HEK293 (cell line): ENCODE data around the gene PDE10A.

Experiments
- CTCF ChIA-PET: fragments of 350-600 bp; formaldehyde crosslinking; extraction: SDS; loops from one replicate; lab custom pipeline; 2021; ENCODE audit warnings: antibody characterized with exemption; lab: Yijun Ruan, JAX
- POLR2A ChIA-PET: fragments of 300-600 bp; formaldehyde crosslinking; extraction: SDS; loops from one replicate; lab custom pipeline; 2020; ENCODE audit warnings: antibody characterized with exemption, inconsistent platforms; lab: Yijun Ruan, JAX
- H3K27ac ChIP-seq: fragments of 200-500 bp; sonication (Bioruptor generic); 2 replicates; pipeline ENCODE4 v1.5.1; 2014; ENCODE audit warnings: low read depth, low read length, control low read depth, inconsistent platforms; ENCODE audit errors: extremely low read depth
- H3K36me3 ChIP-seq, 2 experiments: fragments of 200-500 bp in 1 of 2; sonication (Bioruptor generic) in 1 of 2; 1 replicate in 1 of 2; 2 replicates in 1 of 2; pipeline ENCODE4 v1.5.1; 2014 to 2017; ENCODE audit warnings: inconsistent platforms in 2 of 2, low read length in 2 of 2; ENCODE audit not compliant: control insufficient read depth in 2 of 2, insufficient read depth in 1 of 2
- H3K4me1 ChIP-seq: fragments of 200-500 bp; sonication (Bioruptor generic); 2 replicates; pipeline ENCODE4 v1.5.1; 2014; ENCODE audit warnings: mild to moderate bottlenecking, low read length, inconsistent platforms; ENCODE audit not compliant: control insufficient read depth, insufficient read depth
- H3K4me3 ChIP-seq: 2 replicates; pipeline ENCODE4 v1.5.1; 2011; ENCODE audit warnings: low read depth, mild to moderate bottlenecking, control low read depth, low read length, moderate library complexity
- H3K9me3 ChIP-seq: fragments of 200-500 bp; sonication (Bioruptor generic); 2 replicates; pipeline ENCODE4 v1.5.1; 2014; ENCODE audit warnings: low read depth, low read length, inconsistent platforms; ENCODE audit not compliant: control insufficient read depth, insufficient read depth
- BCL11A ChIP-seq: fragments of 450-650 bp; formaldehyde crosslinking; IDR thresholded peaks from 2 replicates; pipeline ENCODE4 v1.5.1; 2016; ENCODE audit warnings: low read depth, missing biosample characterization, missing genetic modification characterization
- GFI1B ChIP-seq: fragments of 450-650 bp; formaldehyde crosslinking; IDR thresholded peaks from 2 replicates; pipeline ENCODE4 v1.5.1; 2016; ENCODE audit warnings: missing biosample characterization, missing genetic modification characterization
- GLI4 ChIP-seq: fragments of 450-650 bp; formaldehyde crosslinking; IDR thresholded peaks from 2 replicates; pipeline ENCODE4 v1.5.1; 2016; ENCODE audit warnings: missing biosample characterization, missing genetic modification characterization
- HOXA7 ChIP-seq: sonication (generic); formaldehyde crosslinking; IDR thresholded peaks from 2 replicates; pipeline ENCODE4 v1.8.1; 2022; ENCODE audit warnings: missing genetic modification reagents, borderline replicate concordance
- SETDB1 ChIP-seq: IDR thresholded peaks from one replicate; pipeline ENCODE4 v1.6.1; 2017; ENCODE audit warnings: mild to moderate bottlenecking, low read length, moderate library complexity, mixed read lengths; ENCODE audit not compliant: insufficient read length
- TCF7L2 ChIP-seq: IDR thresholded peaks from 2 replicates; pipeline ENCODE4 v1.6.1; 2011; ENCODE audit warnings: low read depth, mild to moderate bottlenecking, inconsistent platforms, low read length, moderate library complexity, borderline replicate concordance
- ZBTB10 ChIP-seq: fragments of 450-650 bp; formaldehyde crosslinking; IDR thresholded peaks from 2 replicates; pipeline ENCODE4 v1.5.1; 2016; ENCODE audit warnings: missing biosample characterization, missing genetic modification characterization
- ZBTB20 ChIP-seq: fragments of 450-650 bp; formaldehyde crosslinking; IDR thresholded peaks from 2 replicates; pipeline ENCODE4 v1.5.1; 2016; ENCODE audit warnings: missing biosample characterization, missing genetic modification characterization
- ZBTB26 ChIP-seq: fragments of 450-650 bp; formaldehyde crosslinking; optimal IDR thresholded peaks from 2 replicates; pipeline ENCODE3; 2016; ENCODE audit warnings: missing biosample characterization, mild to moderate bottlenecking, missing genetic modification characterization
- ZFHX2 ChIP-seq: fragments of 450-650 bp; formaldehyde crosslinking; conservative IDR thresholded peaks from 2 replicates; pipeline ENCODE4 v1.5.1; 2016; ENCODE audit warnings: missing biosample characterization, missing genetic modification characterization
- ZIC2 ChIP-seq: fragments of 450-650 bp; formaldehyde crosslinking; IDR thresholded peaks from 2 replicates; pipeline ENCODE4 v1.5.1; 2016; ENCODE audit warnings: missing biosample characterization, missing genetic modification characterization
- ZNF133 ChIP-seq: fragments of 450-650 bp; formaldehyde crosslinking; IDR thresholded peaks from 2 replicates; pipeline ENCODE4 v1.5.1; 2016; ENCODE audit warnings: missing biosample characterization, missing genetic modification characterization
- ZNF23 ChIP-seq: fragments of 450-650 bp; formaldehyde crosslinking; IDR thresholded peaks from 2 replicates; pipeline ENCODE4 v1.5.1; 2016; ENCODE audit warnings: missing biosample characterization, missing genetic modification characterization, borderline replicate concordance
- ZNF280C ChIP-seq: fragments of 450-650 bp; formaldehyde crosslinking; IDR thresholded peaks from 2 replicates; pipeline ENCODE4 v1.5.1; 2016; ENCODE audit warnings: missing biosample characterization, missing genetic modification characterization
- ZNF426 ChIP-seq: fragments of 450-650 bp; formaldehyde crosslinking; IDR thresholded peaks from 2 replicates; pipeline ENCODE4 v1.5.1; 2017; ENCODE audit warnings: missing biosample characterization, missing genetic modification characterization, mild to moderate bottlenecking, inconsistent platforms, moderate library complexity
- ZNF621 ChIP-seq: fragments of 450-650 bp; formaldehyde crosslinking; IDR thresholded peaks from 2 replicates; pipeline ENCODE4 v1.5.1; 2017; ENCODE audit warnings: missing biosample characterization, missing genetic modification characterization
- ZNF707 ChIP-seq: fragments of 450-650 bp; formaldehyde crosslinking; IDR thresholded peaks from 2 replicates; pipeline ENCODE4 v1.5.1; 2016; ENCODE audit warnings: missing biosample characterization, missing genetic modification characterization
- ZNF776 ChIP-seq: fragments of 450-650 bp; formaldehyde crosslinking; IDR thresholded peaks from 2 replicates; pipeline ENCODE4 v1.5.0; 2017; ENCODE audit warnings: missing biosample characterization, missing genetic modification characterization, borderline replicate concordance
- ZNF777 ChIP-seq: fragments of 450-650 bp; formaldehyde crosslinking; IDR thresholded peaks from 2 replicates; pipeline ENCODE4 v1.5.1; 2017; ENCODE audit warnings: missing biosample characterization, missing genetic modification characterization, borderline replicate concordance
- ZNF837 ChIP-seq: fragments of 450-650 bp; formaldehyde crosslinking; IDR thresholded peaks from 2 replicates; pipeline ENCODE4 v1.5.1; 2016; ENCODE audit warnings: missing biosample characterization, missing genetic modification characterization
- ZSCAN30 ChIP-seq: fragments of 450-650 bp; IDR thresholded peaks from 2 replicates; pipeline ENCODE4 v1.5.1; 2018; ENCODE audit warnings: missing biosample characterization, mild to moderate bottlenecking, missing genetic modification characterization, moderate library complexity

The PDE10A gene

GRCh38 chr6:165707067-165707853, 44.2 kb upstream of the PDE10A start (continued):
- TF ChIP-seq ZBTB10 (0 out of 2 replicates have a peak, but pooled peaks have one; percentile 47), ZNF621 (tag by site-specific recombination) (no peak), GLI4 (tag by site-specific recombination) (0 out of 2 replicates have a peak, but pooled peaks have one; percentile 19), GFI1B (tag by site-specific recombination) (no peak), ZBTB20 (peak; percentile 22; the same call in 1 of the 2 replicates), ZNF707 (tag by site-specific recombination) (no peak)

- Histone ChIP-seq H3K9me3 (no peaks in the 10 kb centered on the region), H3K4me1 (no peaks in the 10 kb centered on the region), H3K36me3 (no peaks in the 10 kb centered on the region), H3K4me3 (no peak overlapping the region), H3K27ac (no peak overlapping the region)
- no peak for TF ChIP-seq ZNF776
- no peak for TF ChIP-seq ZBTB20
- no peak for TF ChIP-seq ZNF23
- no peak for TF ChIP-seq ZNF837 (tag by site-specific recombination)
- no peak for TF ChIP-seq TCF7L2
- no peak for TF ChIP-seq ZNF280C (tag by site-specific recombination)
- no peak for TF ChIP-seq BCL11A (tag by site-specific recombination)
- no peak for TF ChIP-seq ZBTB26 (tag by site-specific recombination)
- no peak for TF ChIP-seq ZNF133 (tag by site-specific recombination)
- TF ChIP-seq HOXA7 (CRISPR knock-in tag) = no peak
- CTCF ChIA-PET = interaction anchor here (0.9 to 3.3 kb wide), 4 partner anchors 11 to 266 kb away, joined by 3 to 13 read pairs (median 3); no protein-coding TSS in a partner anchor
- POLR2A ChIA-PET = interaction anchor here (1.0 kb wide), 1 partner anchor 11 kb away, joined by 3 read pairs; no protein-coding TSS in a partner anchor
These were observed 42.9 kb upstream of the PDE10A start for GRCh38 chr6:165705941-165706340.

- no peak for TF ChIP-seq ZSCAN30 (tag by site-specific recombination)
- TF ChIP-seq ZNF777 (tag by site-specific recombination) = no peak
- no peak for TF ChIP-seq ZIC2 (tag by site-specific recombination)
- TF ChIP-seq ZNF426 = no peak
- TF ChIP-seq SETDB1 = no peak
- 0 out of 2 replicates have a peak, but pooled peaks have one; percentile 26 for TF ChIP-seq ZFHX2 (tag by site-specific recombination)
- no peak for TF ChIP-seq BCL11A (tag by site-specific recombination)
- POLR2A ChIA-PET = no interaction called here
- H3K36me3 ChIP-seq = no peaks in the 10 kb centered on the region
- H3K4me1 ChIP-seq = no peaks in the 10 kb centered on the region
- H3K9me3 ChIP-seq = no peaks in the 10 kb centered on the region
- H3K4me3 ChIP-seq = no peak overlapping the region
- H3K27ac ChIP-seq = no peak overlapping the region
- CTCF ChIA-PET = no interaction called here
These were observed 41.2 kb upstream of the PDE10A start for GRCh38 chr6:165704045-165704748.
